GM10266 (cell line): ENCODE results near the gene B3GLCT.

Experiments used
- DNase-seq: peaks from one replicate; pipeline ENCODE4 v3.0.0; 2012; ENCODE audit errors: extremely low spot score
- CTCF ChIP-seq: IDR thresholded peaks from 2 replicates; pipeline ENCODE4 v1.5.1; 2012; ENCODE audit warnings: mild to moderate bottlenecking, low read depth; ENCODE audit not compliant: control insufficient read depth, insufficient read depth; ENCODE audit errors: missing control alignments

B3GLCT gene

DNA sequence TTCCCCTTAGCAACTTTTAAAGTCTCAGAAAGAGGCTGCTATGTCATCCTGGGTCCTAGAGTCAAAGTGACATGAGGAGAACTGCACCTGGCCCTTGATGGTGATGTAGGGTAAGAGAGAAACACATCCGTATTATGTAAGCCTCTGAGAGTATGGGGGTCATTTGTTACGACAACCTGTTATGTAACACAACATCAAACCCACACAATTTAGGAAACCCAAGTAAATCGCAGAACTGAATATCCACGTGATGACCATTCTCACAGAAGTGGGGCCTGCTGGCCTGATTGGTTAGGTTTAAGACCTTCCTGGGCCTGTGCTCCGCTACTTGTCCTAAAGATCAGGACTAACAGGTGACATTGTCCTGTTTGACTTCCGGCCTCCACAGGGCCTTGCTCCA is 15.3 kb upstream of the B3GLCT start:
- no peak for TF ChIP-seq CTCF
- no peak for DNase-seq

DNA sequence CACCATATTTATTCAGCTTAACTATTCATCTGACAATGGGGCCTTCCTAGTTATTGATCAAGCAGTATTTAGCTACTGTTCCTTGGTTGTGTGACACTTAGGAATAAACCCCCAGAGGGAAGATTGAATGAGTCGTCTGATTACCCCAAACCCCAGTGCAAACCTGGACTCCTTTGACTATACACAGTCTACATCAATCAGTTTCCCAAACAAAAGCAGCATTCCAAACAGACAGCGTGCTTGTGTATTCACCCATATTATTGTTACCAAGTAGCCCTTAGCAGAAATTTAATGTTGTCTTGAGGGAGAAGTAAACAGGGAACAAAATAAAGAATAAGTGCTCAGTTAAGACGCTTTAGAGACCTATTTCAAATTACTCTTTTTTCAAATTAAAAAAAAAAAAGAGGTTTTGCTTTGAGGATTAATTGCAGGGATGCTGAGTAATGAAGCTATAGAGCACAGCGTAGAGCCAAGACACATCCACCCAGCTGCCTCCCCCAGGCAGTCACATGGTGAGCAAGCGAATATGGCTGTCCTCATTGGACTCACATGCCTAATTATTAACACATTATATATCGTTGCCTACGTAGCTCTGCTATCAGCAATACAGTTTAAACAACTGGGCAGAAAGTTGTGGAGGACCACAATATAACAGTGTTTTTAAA is 14.7 kb upstream of the B3GLCT start:
- TF ChIP-seq CTCF: no peak
- no peak for DNase-seq

GRCh38 chr13:31191748-31192147 is 8.0 kb upstream of the B3GLCT start:
- no peak for TF ChIP-seq CTCF
- DNase-seq: no peak

- no peak for DNase-seq
- TF ChIP-seq CTCF: no peak
These were observed 7.5 kb upstream of the B3GLCT start for GRCh38 chr13:31192306-31192705.

- DNase-seq: no peak
- TF ChIP-seq CTCF: no peak
These were observed 4.2 kb upstream of the B3GLCT start for GRCh38 chr13:31195616-31196015.

GRCh38 chr13:31196992-31197391 is 2.8 kb upstream of the B3GLCT start:
- TF ChIP-seq CTCF: no peak
- DNase-seq: no peak

DNA sequence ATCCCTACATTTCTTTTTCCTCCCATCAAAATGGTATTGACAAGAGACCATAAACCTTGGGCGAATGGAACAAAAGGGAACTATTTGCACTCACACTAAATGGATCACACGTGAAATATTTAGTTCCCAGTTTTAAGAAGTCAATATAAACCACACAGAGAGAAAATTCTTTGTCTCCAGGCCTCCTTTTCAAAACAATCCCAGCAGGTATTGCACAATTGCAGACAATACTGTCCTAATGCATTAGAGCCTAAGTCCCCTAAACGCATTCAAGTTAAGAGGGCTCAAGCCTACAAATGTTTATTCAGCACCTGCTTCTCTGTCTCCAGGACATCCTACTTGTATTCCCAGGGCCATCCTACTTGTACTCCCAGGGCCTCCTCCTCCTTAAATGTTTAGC is 1.3 kb upstream of the B3GLCT start:
- DNase-seq: no peak
- TF ChIP-seq CTCF: no peak
